Fibroblast of pulmonary artery (primary cell): Measurements from ENCODE around the gene CCDC43.
"Not testable (repeated sequence)": the region's sequence is repeated elsewhere in the genome, so short reads cannot be mapped to it uniquely, and the experiment has no call there.

Source experiments
- DNase-seq: peaks from one replicate; pipeline ENCODE4 v3.0.0-alpha.2; 2010; ENCODE audit warnings: low read depth
- H3K4me3 ChIP-seq: replicated peaks from 2 replicates; pipeline ENCODE4 v1.5.1; 2011; ENCODE audit warnings: low read depth, mild to moderate bottlenecking, control low read depth, low read length, moderate library complexity
- TF ChIP-seq, protein P1 (sequence below): IDR thresholded peaks from 2 replicates; pipeline ENCODE4 v1.5.1; 2011; ENCODE audit warnings: mild to moderate bottlenecking, control low read depth, low read length, inconsistent platforms; ENCODE audit errors: missing control alignments

The CCDC43 gene, protein sequence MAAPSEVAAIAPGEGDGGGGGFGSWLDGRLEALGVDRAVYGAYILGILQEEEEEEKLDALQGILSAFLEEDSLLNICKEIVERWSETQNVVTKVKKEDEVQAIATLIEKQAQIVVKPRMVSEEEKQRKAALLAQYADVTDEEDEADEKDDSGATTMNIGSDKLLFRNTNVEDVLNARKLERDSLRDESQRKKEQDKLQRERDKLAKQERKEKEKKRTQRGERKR

DNA sequence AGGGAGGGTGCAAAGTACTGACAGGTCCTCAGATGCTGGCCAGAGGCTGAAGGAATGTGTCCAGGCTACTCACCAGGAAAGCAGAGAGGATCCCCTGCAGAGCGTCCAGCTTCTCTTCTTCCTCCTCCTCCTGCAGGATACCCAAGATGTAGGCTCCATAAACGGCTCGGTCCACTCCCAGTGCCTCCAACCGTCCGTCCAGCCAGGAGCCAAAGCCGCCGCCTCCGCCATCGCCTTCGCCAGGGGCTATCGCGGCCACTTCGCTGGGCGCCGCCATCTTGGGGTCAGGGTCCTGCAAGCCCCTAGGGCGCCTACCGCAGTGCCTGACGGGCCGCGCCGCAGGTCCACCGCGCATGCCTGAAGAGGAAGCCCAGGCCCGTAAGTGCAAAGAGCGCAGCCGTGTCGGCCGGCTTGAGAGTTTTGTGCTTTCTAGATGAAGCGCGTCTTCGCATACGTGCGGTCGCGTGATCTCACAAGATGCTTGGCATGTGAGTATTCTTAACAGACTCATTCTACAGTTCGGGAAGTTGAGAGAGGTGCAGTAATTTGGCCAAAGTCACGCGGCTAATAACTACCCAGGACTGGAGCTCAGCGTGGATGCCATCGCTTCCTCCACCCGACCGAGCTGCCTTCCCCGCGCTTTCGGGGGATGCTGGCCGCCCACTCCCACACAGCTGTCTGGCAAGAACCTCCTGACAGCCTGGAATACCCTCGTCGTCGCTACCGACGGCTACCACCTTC, at the start of gene CCDC43:
CCDC43 (minus strand) TSS at position 300 of the 741 bp plus-strand sequence; CDS start at position 277, 23 bp downstream.
- TF ChIP-seq, protein P1, sequence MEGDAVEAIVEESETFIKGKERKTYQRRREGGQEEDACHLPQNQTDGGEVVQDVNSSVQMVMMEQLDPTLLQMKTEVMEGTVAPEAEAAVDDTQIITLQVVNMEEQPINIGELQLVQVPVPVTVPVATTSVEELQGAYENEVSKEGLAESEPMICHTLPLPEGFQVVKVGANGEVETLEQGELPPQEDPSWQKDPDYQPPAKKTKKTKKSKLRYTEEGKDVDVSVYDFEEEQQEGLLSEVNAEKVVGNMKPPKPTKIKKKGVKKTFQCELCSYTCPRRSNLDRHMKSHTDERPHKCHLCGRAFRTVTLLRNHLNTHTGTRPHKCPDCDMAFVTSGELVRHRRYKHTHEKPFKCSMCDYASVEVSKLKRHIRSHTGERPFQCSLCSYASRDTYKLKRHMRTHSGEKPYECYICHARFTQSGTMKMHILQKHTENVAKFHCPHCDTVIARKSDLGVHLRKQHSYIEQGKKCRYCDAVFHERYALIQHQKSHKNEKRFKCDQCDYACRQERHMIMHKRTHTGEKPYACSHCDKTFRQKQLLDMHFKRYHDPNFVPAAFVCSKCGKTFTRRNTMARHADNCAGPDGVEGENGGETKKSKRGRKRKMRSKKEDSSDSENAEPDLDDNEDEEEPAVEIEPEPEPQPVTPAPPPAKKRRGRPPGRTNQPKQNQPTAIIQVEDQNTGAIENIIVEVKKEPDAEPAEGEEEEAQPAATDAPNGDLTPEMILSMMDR, result no peak
- peak; percentile 96 for DNase-seq
- peak within 1 kb of the TSS; percentile 67 for H3K4me3 ChIP-seq

DNA sequence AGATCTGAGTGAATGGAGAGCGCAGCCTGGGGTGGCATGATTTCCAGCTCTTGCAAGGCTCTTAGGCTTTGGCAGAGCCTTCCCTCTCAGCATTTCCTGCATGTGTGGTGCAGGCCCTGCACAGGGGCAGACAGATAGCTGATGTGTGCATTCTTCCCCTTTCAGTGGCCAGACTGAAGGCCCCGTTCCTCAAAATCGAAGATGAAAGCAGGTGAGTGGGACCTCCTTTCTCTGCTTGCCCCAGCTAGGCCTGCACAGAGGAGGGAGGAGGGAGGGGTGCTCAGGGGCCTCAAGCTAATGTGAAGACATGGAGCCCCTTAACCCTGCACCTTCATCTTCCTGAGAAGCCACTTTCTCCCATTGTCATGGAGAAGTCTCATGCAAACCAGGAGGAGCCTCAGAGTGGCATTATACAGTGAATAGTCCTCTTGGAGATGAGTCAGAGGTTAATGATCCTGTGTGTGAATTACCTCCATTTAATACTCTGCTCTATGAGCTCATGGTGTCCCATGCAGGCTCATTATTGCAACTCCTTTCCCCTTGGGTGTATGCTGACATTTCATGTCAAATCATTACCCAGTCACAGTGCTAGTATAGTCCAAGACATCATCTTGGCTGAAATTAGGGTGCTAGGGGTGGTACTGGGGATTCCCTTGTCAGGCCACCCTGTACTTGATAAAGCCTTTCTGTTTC, 48.8 kb upstream of the CCDC43 start:
- no peak overlapping the region for H3K4me3 ChIP-seq
- DNase-seq, result no peak
- TF ChIP-seq, protein P1, result no peak

DNA sequence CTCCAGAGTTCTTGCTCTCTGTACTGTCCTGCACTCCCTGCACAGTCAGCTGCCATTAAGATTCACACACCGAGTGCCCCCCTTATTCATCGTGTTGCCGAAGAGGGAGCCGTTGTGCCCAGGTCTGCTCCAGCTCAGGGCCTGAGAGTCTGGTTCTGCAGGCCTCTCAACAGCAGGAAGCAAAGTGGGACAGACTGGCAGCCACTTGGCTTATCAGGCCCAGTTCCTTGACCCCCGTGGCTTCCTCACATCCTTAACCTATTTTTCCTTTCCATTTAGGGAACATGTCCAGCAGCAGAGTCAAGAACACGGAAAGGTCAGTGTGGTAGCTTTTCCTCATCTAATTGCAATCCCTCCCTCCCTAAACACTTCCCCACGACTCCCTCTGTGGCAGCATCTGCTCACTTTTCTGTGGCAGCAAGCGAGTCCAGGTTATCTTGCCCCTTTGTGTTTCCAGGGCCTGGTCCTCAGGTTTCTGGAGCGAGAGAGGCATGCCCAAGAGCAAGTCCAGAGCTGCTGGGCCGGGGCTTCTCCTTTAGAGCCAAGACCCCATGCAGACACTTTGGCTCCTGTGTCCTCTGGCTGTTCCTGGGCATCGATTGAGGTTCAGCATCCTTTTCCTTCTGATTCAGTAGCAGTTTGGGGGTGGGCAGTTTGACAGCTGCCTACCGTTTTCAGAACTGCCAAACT, 47.1 kb upstream of the CCDC43 start:
- DNase-seq, result no peak
- H3K4me3 ChIP-seq, result no peak overlapping the region
- TF ChIP-seq, protein P1, result no peak

DNA sequence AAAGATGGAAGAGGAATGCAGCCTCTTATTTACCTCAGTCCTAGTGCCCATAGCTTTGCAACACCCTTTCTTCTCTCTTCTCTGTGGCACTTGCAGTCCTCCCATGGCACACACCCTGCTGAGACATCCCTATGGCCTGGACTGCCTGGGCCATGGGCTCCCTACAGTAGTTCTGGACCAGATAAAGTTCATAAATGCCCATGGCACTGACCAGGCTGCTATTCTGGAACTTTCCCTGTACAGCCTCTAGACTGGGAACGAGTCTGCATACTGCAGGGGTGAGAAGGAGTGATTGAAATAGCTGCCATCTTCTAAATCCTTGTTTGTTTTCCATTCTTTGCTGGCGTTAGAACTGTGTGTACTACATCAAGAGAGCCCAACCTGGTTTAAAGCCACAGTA, 44.7 kb upstream of the CCDC43 start:
- H3K4me3 ChIP-seq, result no peak overlapping the region
- DNase-seq, result no peak
- TF ChIP-seq, protein P1, result no peak

DNA sequence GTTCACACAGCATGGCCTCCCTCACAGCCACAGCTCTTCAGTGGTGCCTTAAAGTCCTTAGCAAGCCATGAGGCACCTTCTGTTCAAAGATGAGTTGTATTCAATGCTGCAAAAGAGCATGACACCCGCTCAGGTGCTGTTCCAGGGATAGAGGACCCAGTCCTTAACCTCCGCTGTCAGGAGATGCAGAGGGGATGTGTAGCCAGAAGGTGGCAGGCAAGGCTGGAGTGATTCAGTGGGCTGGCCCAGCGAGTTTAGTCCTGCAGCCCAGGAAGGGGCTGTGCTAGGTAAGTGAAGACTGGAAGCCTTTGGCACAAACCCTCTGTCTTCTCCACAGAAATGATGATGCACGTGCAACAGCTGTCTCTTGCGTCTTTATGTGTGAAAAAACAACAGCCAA, 44.2 kb upstream of the CCDC43 start:
- H3K4me3 ChIP-seq, result no peak overlapping the region
- DNase-seq, result peak; percentile 17
- TF ChIP-seq, protein P1, result peak; percentile 41

DNA sequence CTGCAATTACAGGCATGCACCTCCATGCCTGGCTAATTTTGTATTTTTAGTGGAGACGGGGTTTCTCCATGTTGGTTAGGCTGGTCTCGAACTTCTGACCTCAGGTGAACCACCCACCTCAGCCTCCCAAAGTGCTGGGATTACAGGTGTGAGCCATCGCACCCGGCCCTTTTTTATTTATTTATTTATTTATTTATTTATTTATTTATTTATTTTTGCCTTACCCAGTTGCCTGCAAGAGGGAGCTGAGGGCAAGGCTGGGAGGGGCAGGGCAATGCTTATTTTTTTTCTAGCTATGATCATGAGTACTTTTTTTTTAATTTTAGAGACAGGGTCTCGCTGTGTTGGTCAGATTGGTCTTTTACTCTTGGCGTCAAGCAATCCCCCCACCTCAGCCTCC, 36.5 kb upstream of the CCDC43 start:
- DNase-seq, H3K4me3 ChIP-seq: not testable (repeated sequence)

DNA sequence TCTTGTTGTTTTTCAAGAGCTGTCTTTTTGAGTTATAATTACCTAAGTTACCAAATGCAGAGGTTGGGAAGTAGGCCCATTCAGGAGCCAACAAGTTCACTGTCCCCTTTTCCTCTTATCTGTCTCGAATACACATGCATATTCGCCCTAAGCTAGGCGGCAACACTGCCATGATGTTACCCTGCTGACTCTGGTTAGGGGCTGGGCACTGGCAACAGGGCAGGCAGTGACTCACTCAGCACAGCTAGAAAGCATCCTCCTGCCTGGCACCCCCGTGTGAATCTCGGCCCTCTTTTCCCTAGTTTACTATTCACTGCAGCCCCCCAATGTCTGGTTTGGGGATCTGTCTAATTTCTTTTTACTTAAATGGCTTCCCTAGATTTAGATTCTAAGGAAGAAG, 32.7 kb upstream of the CCDC43 start:
- H3K4me3 ChIP-seq, result no peak overlapping the region
- TF ChIP-seq, protein P1, result no peak
- no peak for DNase-seq
